GM21723 (cell line): Measurements from ENCODE around the gene IDI2.

Source experiments
- ATAC-seq: cut with Tn5 transposase; IDR thresholded peaks from one replicate; pipeline ENCODE4 v1.9.1; 2021; ENCODE audit warnings: mild to moderate bottlenecking, moderate library complexity; ENCODE audit not compliant: unreplicated experiment

Gene IDI2

DNA sequence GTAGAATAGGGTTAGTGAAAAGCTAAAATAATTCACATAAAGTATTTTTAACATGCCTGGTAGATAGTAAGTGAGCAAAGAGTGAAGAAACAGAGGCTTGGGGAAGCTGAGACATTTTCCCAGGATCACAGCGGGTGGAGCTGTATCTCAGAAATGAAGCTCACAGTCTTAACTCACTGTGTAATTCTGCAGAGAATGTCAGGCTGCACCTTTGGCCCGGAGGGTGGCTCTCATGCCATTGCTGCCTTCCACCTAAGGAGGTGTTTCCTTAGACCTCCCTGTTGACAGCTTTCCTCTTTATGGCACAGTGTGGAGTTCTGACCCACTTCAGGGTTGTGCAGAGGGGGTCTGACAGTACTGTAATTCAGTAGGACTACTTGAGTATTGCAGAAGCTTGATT is 40.3 kb downstream of the IDI2 start:
- ATAC-seq: no peak

DNA sequence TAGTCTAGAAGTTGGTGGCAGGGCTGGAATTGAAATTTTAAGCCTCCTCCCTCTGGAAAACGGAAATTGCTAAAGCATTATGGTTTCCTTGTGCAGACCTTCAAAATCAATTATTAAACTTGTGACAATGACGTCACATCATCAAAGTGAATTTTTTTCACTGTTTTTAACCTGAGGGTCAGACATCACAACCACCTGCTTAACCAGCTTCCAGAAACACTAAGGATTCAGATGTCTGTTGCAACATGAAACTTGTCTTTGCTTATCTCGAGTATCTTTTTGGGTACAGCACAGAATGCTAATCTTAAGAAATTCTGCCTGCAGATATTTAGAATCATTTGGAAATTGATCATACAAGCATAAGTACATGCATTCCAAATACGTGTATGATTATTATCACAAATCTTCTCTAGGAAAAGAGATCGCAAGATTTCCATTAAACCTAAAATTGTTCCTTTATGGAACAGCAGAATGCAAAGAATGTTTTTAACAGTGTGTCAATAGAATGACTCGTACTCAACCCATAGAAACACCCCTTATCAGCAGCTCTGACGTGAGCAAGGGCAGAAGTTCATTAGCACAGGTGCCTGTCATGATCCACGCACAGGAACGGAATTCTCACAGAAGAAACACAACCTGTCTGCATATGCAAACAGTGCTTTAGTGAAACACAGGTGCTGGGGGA is 41.5 kb downstream of the IDI2 start:
- ATAC-seq: no peak

DNA sequence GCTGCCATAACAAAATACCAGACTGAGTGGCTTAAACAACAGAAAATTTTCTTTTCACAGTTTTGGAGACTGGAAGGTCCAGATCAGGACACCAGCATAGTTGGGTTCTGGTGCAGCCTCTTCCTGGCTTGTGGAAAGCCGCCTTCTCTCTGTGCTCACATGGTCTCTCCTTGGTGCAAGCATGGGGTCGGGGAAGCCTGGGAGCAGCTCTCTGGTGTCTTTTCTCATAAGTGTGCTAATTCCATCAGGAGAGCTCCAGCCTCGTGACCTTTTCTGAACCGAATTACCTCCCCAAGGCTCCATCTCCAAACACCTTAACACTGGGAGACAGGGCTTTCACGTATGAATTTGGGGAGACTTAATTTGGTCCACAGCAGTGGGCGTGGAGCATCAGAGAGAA is 42.3 kb downstream of the IDI2 start:
- no peak for ATAC-seq

- no peak for ATAC-seq
These were observed 45.1 kb downstream of the IDI2 start for GRCh38 chr10:980468-981093.

DNA sequence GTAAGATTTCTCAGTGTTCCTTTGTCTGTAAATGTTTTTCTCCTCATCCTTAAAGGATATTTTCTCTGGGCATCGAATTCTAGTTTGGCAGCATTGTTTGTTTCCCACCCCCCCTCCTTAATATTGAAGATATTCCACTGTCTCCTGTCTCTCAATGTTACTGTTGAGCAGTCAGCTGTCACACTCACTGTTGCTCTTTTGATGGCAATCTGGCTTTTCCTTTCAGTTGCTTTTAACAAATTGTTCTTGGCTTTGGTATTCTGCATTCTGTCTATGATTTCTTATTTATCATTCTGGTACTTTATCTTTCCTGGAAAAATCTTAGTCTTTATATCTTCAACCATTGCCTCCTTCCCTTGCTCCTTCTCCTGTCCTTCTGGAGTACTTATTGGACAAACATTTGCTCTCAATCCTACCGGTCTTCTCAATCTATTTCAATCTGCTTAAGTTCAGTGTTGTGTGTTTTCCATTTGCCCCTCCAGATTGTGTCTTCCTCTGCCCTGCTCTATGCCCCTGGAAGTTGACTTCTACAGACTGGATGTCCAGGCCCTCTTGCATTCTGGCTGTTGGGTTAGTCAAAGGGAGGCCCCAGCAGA is 46.7 kb downstream of the IDI2 start:
- ATAC-seq: no peak

- no peak for ATAC-seq
These were observed 49.3 kb downstream of the IDI2 start for GRCh38 chr10:976316-976715.

GRCh38 chr10:974785-975074 is 50.9 kb downstream of the IDI2 start:
- no peak for ATAC-seq

DNA sequence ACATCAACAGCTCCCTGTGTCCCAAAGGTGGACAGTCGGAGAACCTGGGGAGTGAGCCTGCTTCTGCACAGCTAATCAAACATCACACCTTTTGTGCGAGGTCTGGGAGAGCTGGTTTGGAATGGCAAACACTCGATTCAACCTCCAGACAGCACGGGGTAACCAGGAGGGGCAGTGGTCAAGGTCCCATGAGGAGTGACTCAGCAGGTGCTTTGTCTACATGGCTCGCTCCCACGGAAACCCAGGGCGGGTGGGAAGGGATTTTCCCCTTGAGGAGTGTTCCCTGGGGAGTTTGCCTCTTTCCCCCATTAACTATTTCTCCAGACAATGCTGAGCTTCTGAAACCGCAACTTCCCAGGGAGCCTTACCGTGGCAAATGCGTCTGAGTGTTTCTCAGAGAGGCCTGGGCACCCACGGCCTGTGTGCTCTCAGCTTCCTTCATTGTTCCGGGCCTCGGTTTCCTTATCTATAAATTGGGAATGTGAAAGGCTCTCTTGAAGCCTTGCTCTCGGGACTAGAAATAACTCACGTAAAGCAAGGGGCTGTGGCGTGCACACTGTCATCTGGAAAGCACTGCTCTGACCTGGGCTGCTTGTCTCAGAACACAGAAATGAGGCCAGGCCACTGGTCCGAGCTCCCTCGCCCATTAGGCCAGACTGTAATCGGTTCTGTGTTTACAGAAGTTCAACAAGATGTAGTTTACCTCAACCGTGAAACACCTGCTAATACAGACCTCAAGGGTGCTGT is 51.4 kb downstream of the IDI2 start:
- ATAC-seq: no peak

DNA sequence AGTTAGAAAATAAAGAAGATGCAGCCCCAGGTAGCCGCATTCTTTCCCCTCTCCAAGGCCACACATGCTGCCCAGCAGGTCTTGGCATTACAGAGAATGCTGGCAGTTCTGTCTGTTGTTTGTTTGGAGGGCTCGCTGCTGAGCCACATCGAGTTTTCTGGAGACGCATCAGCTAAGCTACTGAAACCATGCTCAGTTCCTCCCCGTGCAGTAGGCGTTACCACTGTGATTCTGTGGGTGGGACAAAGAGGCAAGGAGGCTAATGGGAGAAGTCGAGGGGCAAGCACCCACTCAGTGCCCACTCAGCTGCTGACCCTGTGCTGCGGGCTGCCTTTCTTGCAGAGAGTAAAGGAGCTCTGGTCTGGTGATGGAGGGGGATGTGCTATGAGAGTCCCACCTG is 52.9 kb downstream of the IDI2 start:
- no peak for ATAC-seq

GRCh38 chr10:971613-972012 is 54.0 kb downstream of the IDI2 start:
- ATAC-seq: no peak

DNA sequence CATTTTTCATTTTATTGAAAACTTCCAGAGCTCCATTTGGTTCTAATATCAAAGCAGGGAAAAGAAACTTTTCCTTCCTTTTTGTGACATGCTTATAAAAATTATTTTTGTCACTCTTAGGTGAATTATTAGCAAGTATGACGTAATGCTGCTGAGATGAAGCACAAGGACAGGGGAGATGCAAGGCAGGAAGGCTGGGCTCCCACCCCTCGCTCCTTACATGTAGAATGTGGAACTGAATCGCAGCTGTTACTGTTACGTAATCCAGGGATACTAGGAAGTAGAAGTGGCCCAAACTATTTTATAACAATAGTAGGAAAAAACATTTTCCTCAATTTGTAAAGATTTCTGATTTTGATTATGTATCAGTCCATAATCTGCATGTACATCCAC is 54.5 kb downstream of the IDI2 start:
- no peak for ATAC-seq

DNA sequence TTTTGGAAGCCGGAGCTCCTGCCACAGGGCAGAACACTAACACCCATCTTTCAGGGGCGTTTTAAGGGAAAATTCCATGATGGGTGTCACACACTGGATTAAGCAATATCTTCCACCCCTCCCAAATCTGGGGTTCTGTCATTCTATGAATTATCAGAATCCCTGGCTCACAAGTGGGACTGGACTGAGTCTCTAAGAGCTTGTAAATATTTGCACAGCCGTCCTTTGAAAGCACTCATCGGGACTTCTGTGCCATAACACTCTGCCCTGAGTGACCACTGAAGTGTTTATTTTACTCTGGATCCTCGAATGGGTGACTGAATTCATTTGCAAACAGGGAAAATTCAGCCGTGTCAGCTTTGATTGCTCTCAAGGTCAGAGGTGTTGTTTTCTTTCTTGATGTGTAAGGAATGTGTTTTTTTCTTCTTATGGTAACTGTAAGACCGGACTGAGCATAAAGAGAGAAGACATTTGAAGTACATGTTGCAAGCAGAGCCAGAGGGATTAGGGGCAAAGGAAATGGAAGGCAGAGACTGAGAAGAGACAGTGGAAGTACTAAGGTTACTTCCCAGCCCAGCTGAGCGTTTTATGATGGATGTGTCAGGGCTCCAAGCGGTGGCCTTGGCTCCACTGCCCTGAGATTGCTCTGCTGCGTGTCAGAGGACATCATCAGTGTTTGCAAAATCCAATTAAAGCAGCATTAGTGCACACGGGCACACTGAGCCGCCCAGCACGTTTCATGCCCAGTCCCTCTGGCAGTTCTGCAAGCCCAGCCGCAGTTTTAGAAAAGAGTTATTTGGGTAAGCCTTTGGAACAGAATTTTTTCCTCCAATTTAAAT is 55.1 kb downstream of the IDI2 start:
- ATAC-seq: no peak

DNA sequence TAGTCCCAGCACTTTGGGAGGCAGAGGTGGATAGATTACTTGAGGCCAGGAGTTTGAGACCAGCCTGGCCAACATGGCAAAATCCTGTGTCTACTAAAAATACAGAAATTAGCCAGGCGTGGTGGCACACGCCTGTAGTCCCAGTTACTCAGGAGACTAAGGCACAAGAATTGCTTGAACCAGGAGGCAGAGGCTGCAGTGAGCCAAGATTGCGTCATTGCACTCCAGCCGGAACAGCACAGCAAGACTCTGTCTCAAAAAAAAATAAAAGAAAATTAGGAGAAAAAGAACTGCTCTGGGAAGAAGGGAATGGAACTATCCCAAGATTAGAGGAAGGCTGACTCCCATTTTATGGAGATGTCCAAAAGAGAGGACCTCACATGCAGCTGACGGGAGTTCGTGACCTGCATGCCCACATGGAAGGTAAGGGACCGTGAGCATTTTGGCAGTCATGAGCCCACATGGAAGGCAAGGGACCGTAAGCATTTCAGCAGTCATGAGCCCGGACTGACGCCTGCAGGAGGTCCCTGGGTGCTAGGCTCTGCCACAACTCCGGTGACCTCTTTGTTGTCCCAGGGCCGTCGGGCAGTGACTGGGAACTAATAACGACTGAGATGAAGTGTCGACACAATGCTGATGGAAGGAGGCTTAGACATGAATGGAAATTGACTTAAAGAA is 56.0 kb downstream of the IDI2 start:
- no peak for ATAC-seq
